GM18505 (cell line): ENCODE data around the gene PPP1R12C.
A peak's percentile ranks its signal among the peaks of the same experiment; 100 is the strongest.

Source experiments
- ATAC-seq: cut with Tn5 transposase; IDR thresholded peaks from one replicate; pipeline ENCODE4 v1.9.1; 2021; ENCODE audit not compliant: unreplicated experiment
- POLR2A ChIP-seq: IDR thresholded peaks from 4 replicates; pipeline ENCODE4 v1.6.1; 2011; ENCODE audit warnings: borderline replicate concordance; ENCODE audit not compliant: insufficient read depth, insufficient read length; ENCODE audit errors: extremely low read depth

PPP1R12C gene

DNA sequence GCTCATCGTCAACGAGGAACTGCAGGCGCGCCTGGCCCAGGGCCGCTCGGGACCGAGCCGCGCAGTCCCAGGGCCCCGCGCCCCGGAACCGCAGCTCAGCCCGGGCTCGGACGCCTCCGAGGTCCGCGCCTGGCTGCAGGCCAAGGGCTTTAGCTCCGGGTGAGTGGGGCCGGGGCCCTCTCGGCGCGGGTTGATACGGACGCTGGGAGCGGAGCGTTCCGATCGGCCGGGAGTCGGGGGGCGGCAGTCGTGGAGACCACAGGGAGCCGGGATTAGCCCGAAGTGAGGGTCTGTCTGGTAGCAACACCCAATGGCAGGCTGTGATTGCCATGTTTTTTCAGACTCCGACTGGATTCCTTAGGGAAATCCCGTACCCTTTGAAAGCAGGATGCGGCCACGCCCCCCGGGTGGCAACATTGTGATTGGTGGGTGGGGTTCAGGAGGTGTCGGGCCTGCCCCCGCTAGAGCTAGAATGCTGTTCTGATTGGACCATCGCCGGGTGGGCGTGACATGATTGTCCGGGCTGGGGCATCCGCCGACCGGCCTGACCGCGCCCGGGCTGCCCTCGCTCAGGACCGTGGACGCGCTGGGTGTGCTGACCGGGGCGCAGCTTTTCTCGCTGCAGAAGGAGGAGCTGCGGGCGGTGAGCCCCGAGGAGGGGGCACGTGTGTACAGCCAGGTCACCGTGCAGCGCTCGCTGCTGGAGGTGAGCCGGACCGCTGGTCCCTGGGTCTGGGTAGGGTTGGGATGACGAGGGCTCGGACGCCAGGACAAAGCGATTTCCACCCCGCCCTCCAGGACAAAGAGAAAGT is 30.5 kb downstream of the PPP1R12C start:
- TF ChIP-seq POLR2A, result no peak

DNA sequence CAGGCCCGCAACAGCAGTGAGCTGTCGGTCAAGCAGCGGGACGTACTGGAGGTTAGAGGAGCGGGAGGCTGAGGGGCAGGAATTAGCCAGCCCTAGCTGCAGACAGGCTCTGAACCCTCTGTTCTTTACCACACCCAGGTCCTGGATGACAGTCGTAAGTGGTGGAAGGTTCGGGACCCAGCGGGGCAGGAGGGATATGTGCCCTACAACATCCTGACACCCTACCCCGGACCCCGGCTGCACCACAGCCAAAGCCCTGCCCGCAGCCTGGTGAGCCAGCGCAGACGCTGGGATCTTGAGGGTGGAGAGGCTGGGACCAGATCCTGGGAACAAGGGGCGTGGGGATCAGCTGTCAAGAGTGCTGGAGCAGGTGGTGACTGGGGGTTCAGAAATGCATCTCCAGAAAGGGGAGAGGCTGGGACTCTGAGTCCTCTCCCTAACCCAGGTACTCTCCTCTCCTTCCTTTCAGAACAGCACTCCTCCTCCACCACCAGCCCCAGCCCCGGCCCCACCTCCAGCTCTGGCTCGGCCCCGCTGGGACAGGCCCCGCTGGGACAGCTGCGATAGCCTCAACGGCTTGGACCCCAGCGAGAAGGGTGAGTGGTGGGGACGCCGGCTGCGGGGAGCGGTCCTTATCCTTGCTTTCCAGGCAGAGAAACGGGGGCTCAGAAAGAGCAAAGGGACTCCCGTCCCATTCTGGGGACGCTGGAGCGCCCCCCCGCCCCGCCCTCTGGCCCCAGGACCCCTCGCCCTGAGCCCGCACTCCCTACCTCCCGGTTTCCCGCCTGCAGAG is 31.3 kb downstream of the PPP1R12C start:
- ATAC-seq, result no peak
- TF ChIP-seq POLR2A, result no peak

More for the DNA sequence above, 30.5 kb downstream of the PPP1R12C start:
- ATAC-seq, result no peak

DNA sequence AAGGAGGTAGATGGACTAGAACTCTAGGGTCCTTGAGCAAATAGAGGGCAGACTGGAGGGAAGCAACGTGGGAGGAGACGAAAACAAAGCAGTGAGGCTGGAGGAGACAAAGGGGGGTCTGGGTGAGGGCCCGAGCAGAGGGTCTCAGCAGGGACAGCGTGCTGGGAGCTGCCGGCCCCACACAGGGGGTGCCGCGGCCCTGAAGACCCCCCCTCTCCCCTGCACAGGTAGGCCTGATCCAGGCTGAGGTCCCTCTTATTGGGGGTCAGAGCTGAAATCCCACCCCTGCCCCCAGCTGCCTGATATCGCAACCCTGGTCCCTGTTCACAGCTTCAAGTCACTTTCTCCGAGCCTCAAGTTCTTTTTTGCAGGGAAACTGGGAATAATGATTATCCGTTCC is 33.0 kb downstream of the PPP1R12C start:
- no peak for TF ChIP-seq POLR2A
- no peak for ATAC-seq

GRCh38 chr19:55083004-55083850 is 34.2 kb downstream of the PPP1R12C start:
- TF ChIP-seq POLR2A, result no peak
- ATAC-seq, result no peak

GRCh38 chr19:55082020-55082851 is 35.2 kb downstream of the PPP1R12C start:
- no peak for ATAC-seq
- TF ChIP-seq POLR2A, result no peak

DNA sequence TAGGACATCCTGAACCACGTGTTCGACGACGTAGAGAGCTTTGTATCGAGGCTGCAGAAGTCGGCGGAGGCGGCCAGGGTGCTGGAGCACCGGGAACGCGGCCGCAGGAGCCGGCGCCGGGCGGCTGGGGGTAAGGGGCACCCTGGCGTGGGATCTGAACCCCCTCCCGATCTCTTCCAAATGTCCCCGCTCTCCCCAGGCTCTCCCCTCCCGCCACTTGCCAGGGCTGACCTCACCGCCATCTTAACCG is 35.7 kb downstream of the PPP1R12C start:
- no peak for TF ChIP-seq POLR2A
- no peak for ATAC-seq

DNA sequence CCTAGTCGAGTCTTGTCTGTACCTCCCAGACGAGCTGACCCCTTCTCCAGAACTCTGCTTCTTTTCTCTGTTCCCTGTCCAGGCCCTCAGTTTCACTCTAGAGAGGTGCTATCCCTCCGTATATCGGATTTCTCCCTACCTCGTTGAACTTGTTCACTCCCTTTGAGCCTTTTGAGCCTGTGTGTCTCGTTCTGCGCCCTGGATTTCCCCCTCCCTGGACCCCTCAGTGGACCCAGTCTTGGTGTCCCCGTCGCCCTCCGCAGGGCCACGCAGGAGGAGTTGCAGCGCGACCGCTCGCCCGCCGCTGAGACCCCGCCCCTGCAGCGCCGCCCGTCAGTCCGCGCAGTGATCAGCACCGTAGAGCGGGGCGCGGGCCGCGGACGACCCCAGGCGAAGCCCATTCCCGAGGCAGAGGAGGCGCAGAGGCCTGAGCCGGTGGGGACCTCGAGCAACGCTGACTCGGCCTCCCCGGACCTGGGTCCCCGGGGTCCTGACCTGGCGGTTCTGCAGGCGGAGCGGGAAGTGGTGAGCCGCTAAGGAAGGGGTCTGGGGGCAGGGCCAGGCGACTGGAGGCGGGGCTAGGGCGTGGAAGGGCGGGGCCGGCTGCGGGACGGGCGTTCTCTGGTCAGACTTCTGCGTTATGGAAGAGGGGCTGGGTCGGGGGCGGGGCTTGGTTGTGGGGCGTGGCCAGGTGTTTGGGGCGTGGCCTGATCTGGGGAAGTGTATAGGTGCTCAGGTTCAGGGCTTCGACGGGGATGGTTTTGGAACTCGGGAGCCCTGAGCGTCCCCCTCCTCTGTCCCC is 36.3 kb downstream of the PPP1R12C start:
- no peak for TF ChIP-seq POLR2A
- peak; percentile 60 for ATAC-seq

- TF ChIP-seq POLR2A, result no peak
- no peak for ATAC-seq
Measured at GRCh38 chr19:55080121-55080967, 37.1 kb downstream of the PPP1R12C start.

DNA sequence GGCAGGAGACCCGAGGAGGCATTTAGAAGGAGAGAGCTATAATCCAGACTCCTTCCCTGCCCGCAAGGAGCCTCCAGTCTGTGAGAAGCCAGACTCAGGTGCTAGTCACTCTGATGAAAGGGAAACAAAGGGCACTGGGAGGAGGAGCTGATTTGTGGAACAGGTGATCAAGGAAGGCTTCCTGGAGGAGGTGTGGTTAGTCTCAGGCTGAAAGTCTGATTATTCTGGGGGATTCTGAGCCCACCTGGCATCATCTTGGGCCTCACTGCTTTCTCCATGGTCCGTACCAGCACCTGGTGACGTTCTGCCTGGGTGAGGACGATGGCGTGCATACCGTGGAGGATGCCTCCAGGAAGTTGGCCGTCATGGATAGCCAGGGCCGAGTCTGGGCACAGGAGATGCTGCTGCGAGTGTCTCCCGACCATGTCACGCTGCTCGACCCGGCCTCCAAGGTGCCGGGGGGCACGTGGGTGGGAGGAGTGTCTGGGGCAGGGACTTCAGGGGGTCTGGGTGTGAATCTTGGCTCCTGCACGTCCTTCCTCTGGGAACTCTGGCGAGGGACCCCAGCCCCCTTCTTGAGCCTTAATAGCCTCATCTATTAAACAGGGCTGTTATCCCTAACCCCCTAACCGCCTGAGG is 37.9 kb downstream of the PPP1R12C start:
- ATAC-seq, result no peak
- TF ChIP-seq POLR2A, result no peak

GRCh38 chr19:55078996-55079395 is 38.4 kb downstream of the PPP1R12C start:
- TF ChIP-seq POLR2A, result no peak
- no peak for ATAC-seq

DNA sequence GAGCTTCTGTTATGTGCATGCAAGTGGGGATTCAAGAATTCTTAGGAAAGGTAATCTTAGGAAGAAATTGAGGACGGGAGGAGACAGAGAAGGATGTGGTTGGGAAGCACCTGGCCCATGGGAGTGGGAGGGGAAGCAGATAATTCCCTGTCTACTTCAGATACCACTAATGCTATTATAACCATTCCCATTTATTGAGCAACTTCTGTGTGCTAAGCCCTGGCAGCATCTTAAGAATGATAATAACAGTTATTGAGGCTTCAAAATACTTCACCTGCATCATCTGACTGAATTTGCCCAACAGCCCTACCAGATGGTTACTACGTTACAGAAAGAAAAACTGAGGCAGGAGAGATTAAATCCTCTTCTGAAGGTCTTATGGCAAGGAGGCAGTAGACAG is 40.3 kb downstream of the PPP1R12C start:
- ATAC-seq, result no peak

More for the DNA sequence above, 40.3 kb downstream of the PPP1R12C start:
- no peak for TF ChIP-seq POLR2A
